Sigmoid colon (tissue), 7 donors: Measurements from ENCODE around the gene MICAL2. TPM values are rescaled to one million over a fixed set of nuclear protein-coding genes. Genes with fewer than 3 reads are reported as not detected.

Source experiments
- DNase-seq: peaks from one replicate; pipeline ENCODE4 v3.0.0-alpha.2; 2019
- H3K27ac ChIP-seq, 4 donors: fragments of 200-600 bp; sonication (generic); one replicate each; pipeline ENCODE4 v1.5.1; 2016 to 2019; ENCODE audit warnings: mild to moderate bottlenecking in 1 of 4
- H3K27me3 ChIP-seq, 3 donors: fragments of 200-600 bp; sonication (generic); one replicate each; pipeline ENCODE4 v1.5.1; 2019; ENCODE audit warnings: mild to moderate bottlenecking in 1 of 3
- H3K36me3 ChIP-seq, 4 donors: fragments of 200-600 bp; sonication (generic); one replicate each; pipeline ENCODE4 v1.5.1; 2016 to 2019
- H3K4me1 ChIP-seq, 4 donors: fragments of 200-600 bp; sonication (generic); one replicate each; pipeline ENCODE4 v1.5.1; 2017 to 2019
- H3K4me3 ChIP-seq, 4 donors: fragments of 200-600 bp; sonication (generic); one replicate each; pipeline ENCODE4 v1.5.1; 2017 to 2019; ENCODE audit warnings: mild to moderate bottlenecking in 2 of 4, moderate library complexity in 1 of 4
- H3K9me3 ChIP-seq, 4 donors: fragments of 200-600 bp in 3 of 4; sonication (generic) in 3 of 4; one replicate each; pipeline versions ENCODE4 v1.5.1 to v1.6.1; 2013 to 2019
- EP300 ChIP-seq, 4 donors: sonication (generic); formaldehyde crosslinking; IDR thresholded peaks; one replicate each; pipeline ENCODE4 v1.6.1; 2017; ENCODE audit warnings: antibody characterized with exemption in 4 of 4
- POLR2A ChIP-seq, 2 donors: fragments of 450-650 bp; IDR thresholded peaks; one replicate each; pipeline ENCODE4 v1.6.1; 2016; ENCODE audit warnings: antibody characterized with exemption in 2 of 2, mild to moderate bottlenecking in 2 of 2, moderate library complexity in 2 of 2
- POLR2AphosphoS5 ChIP-seq, 4 donors: sonication (generic); formaldehyde crosslinking; IDR thresholded peaks; one replicate each; pipeline ENCODE4 v1.6.1; 2017; ENCODE audit warnings: antibody characterized with exemption in 4 of 4
- WGBS, 2 donors: extraction: QIAGEN DNeasy Blood & Tissue Kit; methylation state at CpG; one replicate each; pipeline ENCODE4 v1.1.7; 2013; 5-methylcytosine and 5-hydroxymethylcytosine counted together
- intact Hi-C: fragments of 100-400 bp; cut with DNase I; formaldehyde crosslinking; loops from one replicate; pipeline ENCODE4 v1.15.1; 2023
- polyA plus RNA-seq, 3 donors: library from polyadenylated mRNA; stranded (reverse); fragments of 200-250 nt; gene quantifications; one replicate each; pipeline ENCODE4 v1.2.3, GENCODE V29; 2013
- total RNA-seq, 4 donors: library from RNA; depleted of rRNA; stranded (reverse); fragments of >200 nt; gene quantifications; one replicate each; pipeline ENCODE4 v1.1.0, GENCODE V29; 2016
- TF ChIP-seq, protein P1 (sequence below), 4 experiments: fragments of 450-650 bp in 3 of 4; fragments of 200-600 bp in 1 of 4; IDR thresholded peaks; one replicate each; pipeline ENCODE4 v1.5.1; 2016 to 2019; ENCODE audit warnings: antibody characterized with exemption in 4 of 4, mild to moderate bottlenecking in 3 of 4, moderate library complexity in 2 of 4
- donor health status: healthy with polysubstance abuse.
- donor health status: Bipolar disorder and iron deficiency.
- donor health status: healthy.

The MICAL2 gene
- total and polyA plus RNA-seq, 7 donors = 36.6 to 145 (median 115) TPM

GRCh38 chr11:12150831-12151382 lies 40.5 kb downstream of the MICAL2 start:
- Histone ChIP-seq H3K4me3 (no peak overlapping the region), H3K27me3 (no peaks in the 10 kb centered on the region), H3K9me3 (no peaks in the 10 kb centered on the region), H3K36me3 (peaks cover 0 to 23% (median 0%) of the 10 kb centered on the region in 4 donors), H3K4me1 (peaks cover 0 to 15% (median 2%) of the 10 kb centered on the region in 4 donors), H3K27ac (peak overlapping the region in 2 of 4 donors; percentile 15 to 16)
- 78 to 82% methylated on average over 10 of the region's 10 CpGs for WGBS, 2 donors
- no peak for DNase-seq
- intact Hi-C loops = no loop called here
- TF ChIP-seq EP300 (IDR thresholded peaks at IDR 0.05) = no peak
- no peak for TF ChIP-seq POLR2AphosphoS5 (IDR thresholded peaks at IDR 0.05)

GRCh38 chr11:12152321-12152720 lies 41.9 kb downstream of the MICAL2 start:
- no peaks in the 10 kb centered on the region for H3K27me3 ChIP-seq
- H3K4me3 ChIP-seq = no peak overlapping the region
- peaks cover 0 to 23% (median 0%) of the 10 kb centered on the region in 4 donors for H3K36me3 ChIP-seq
- WGBS, 2 donors = 76 to 96% methylated on average over 2 of the region's 2 CpGs
- no peak overlapping the region for H3K27ac ChIP-seq
- TF ChIP-seq, protein P1, sequence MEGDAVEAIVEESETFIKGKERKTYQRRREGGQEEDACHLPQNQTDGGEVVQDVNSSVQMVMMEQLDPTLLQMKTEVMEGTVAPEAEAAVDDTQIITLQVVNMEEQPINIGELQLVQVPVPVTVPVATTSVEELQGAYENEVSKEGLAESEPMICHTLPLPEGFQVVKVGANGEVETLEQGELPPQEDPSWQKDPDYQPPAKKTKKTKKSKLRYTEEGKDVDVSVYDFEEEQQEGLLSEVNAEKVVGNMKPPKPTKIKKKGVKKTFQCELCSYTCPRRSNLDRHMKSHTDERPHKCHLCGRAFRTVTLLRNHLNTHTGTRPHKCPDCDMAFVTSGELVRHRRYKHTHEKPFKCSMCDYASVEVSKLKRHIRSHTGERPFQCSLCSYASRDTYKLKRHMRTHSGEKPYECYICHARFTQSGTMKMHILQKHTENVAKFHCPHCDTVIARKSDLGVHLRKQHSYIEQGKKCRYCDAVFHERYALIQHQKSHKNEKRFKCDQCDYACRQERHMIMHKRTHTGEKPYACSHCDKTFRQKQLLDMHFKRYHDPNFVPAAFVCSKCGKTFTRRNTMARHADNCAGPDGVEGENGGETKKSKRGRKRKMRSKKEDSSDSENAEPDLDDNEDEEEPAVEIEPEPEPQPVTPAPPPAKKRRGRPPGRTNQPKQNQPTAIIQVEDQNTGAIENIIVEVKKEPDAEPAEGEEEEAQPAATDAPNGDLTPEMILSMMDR (IDR thresholded peaks at IDR 0.05) = no peak
- no peak for TF ChIP-seq POLR2A (IDR thresholded peaks at IDR 0.05)
- no peak for TF ChIP-seq EP300 (IDR thresholded peaks at IDR 0.05)
- no peak for TF ChIP-seq POLR2AphosphoS5 (IDR thresholded peaks at IDR 0.05)
- intact Hi-C loops = no loop called here
- DNase-seq = no peak
- peaks cover 0 to 29% (median 16%) of the 10 kb centered on the region in 4 donors for H3K4me1 ChIP-seq
- no peaks in the 10 kb centered on the region for H3K9me3 ChIP-seq

- intact Hi-C loops = no loop called here
- Histone ChIP-seq H3K9me3 (no peaks in the 10 kb centered on the region), H3K36me3 (peaks cover 0 to 23% (median 0%) of the 10 kb centered on the region in 4 donors), H3K27ac (peak overlapping the region in 3 of 4 donors; percentile 93 to 96 (median 94)), H3K4me1 (peaks cover 3 to 45% (median 44%) of the 10 kb centered on the region in 4 donors), H3K27me3 (no peaks in the 10 kb centered on the region), H3K4me3 (no peak overlapping the region)
- TF ChIP-seq, protein P1 (IDR thresholded peaks at IDR 0.05) = no peak
- TF ChIP-seq POLR2A (IDR thresholded peaks at IDR 0.05) (no peak), EP300 (IDR thresholded peaks at IDR 0.05) (no peak), POLR2AphosphoS5 (IDR thresholded peaks at IDR 0.05) (no peak)
- no peak for DNase-seq
- 98% methylated on average over 6 of the region's 6 CpGs for WGBS, 2 donors
Observed at GRCh38 chr11:12154871-12155668, 44.7 kb downstream of the MICAL2 start.

GRCh38 chr11:12155696-12156095 lies 45.3 kb downstream of the MICAL2 start:
- H3K27ac ChIP-seq = peak overlapping the region; percentile 83 to 96 (median 94)
- no peak overlapping the region for H3K4me3 ChIP-seq
- H3K4me1 ChIP-seq = peaks cover 3 to 51% (median 50%) of the 10 kb centered on the region in 4 donors
- intact Hi-C loops = no loop called here
- H3K9me3 ChIP-seq = no peaks in the 10 kb centered on the region
- TF ChIP-seq EP300 (IDR thresholded peaks at IDR 0.05) = no peak
- TF ChIP-seq, protein P1 (IDR thresholded peaks at IDR 0.05) = no peak
- TF ChIP-seq POLR2AphosphoS5 (IDR thresholded peaks at IDR 0.05) = no peak
- TF ChIP-seq POLR2A (IDR thresholded peaks at IDR 0.05) = no peak
- peaks cover 0 to 23% (median 0%) of the 10 kb centered on the region in 4 donors for H3K36me3 ChIP-seq
- H3K27me3 ChIP-seq = no peaks in the 10 kb centered on the region
- DNase-seq = no peak
- WGBS, 2 donors = 96% methylated on average over 8 of the region's 8 CpGs
